Measurements from ENCODE around the gene CDYL2.

Gene CDYL2

GRCh38 chr16:80711406-80711805 is 93.0 kb downstream of the CDYL2 start:
- Histone ChIP-seq H3K4me3 (ENCODE audit: low read length in 2 of 2) (no peak overlapping the region), H3K4me1 (ENCODE audit: control insufficient read depth, insufficient read depth, low read length) (no peaks in the 10 kb centered on the region), H3K36me3 (ENCODE audit: control insufficient read depth in 2 of 2, insufficient read depth in 2 of 2, low read length in 2 of 2) (no peaks in the 10 kb centered on the region), H3K27ac (ENCODE audit: low read length) (no peak overlapping the region), H3K27me3 (ENCODE audit: control insufficient read depth in 1 of 2, insufficient read depth in 2 of 2, low read length in 2 of 2) (no peaks in the 10 kb centered on the region), H3K9ac (ENCODE audit: low read length in 2 of 2) (no peak overlapping the region), H3K9me3 (ENCODE audit: control insufficient read depth in 2 of 2, low read length in 2 of 2) (peaks cover 10 to 13% of the 10 kb centered on the region in 2 donors)

- Histone ChIP-seq H3K4me1 (ENCODE audit: control insufficient read depth, insufficient read depth, low read length) (no peaks in the 10 kb centered on the region), H3K9me3 (ENCODE audit: control insufficient read depth in 2 of 2, low read length in 2 of 2) (peaks cover 10 to 13% of the 10 kb centered on the region in 2 donors), H3K4me3 (ENCODE audit: low read length in 2 of 2) (no peak overlapping the region), H3K27ac (ENCODE audit: low read length) (no peak overlapping the region), H3K27me3 (ENCODE audit: control insufficient read depth in 1 of 2, insufficient read depth in 2 of 2, low read length in 2 of 2) (no peaks in the 10 kb centered on the region), H3K36me3 (ENCODE audit: control insufficient read depth in 2 of 2, insufficient read depth in 2 of 2, low read length in 2 of 2) (no peaks in the 10 kb centered on the region), H3K9ac (ENCODE audit: low read length in 2 of 2) (no peak overlapping the region)
These were observed 93.5 kb downstream of the CDYL2 start for GRCh38 chr16:80710918-80711317.

- H3K27me3 ChIP-seq (ENCODE audit: control insufficient read depth in 1 of 2, insufficient read depth in 2 of 2, low read length in 2 of 2): no peaks in the 10 kb centered on the region
- H3K9me3 ChIP-seq (ENCODE audit: control insufficient read depth in 2 of 2, low read length in 2 of 2): peaks cover 8 to 14% of the 10 kb centered on the region in 2 donors
- no peaks in the 10 kb centered on the region for H3K36me3 ChIP-seq (ENCODE audit: control insufficient read depth in 2 of 2, insufficient read depth in 2 of 2, low read length in 2 of 2)
- no peak overlapping the region for H3K27ac ChIP-seq (ENCODE audit: low read length)
- no peak overlapping the region for H3K9ac ChIP-seq (ENCODE audit: low read length in 2 of 2)
- H3K4me3 ChIP-seq (ENCODE audit: low read length in 2 of 2): no peak overlapping the region
- no peaks in the 10 kb centered on the region for H3K4me1 ChIP-seq (ENCODE audit: control insufficient read depth, insufficient read depth, low read length)
These were observed 95.6 kb downstream of the CDYL2 start for GRCh38 chr16:80708823-80709222.

- Histone ChIP-seq H3K27me3 (ENCODE audit: control insufficient read depth in 1 of 2, insufficient read depth in 2 of 2, low read length in 2 of 2) (no peaks in the 10 kb centered on the region), H3K4me3 (ENCODE audit: low read length in 2 of 2) (no peak overlapping the region), H3K4me1 (ENCODE audit: control insufficient read depth, insufficient read depth, low read length) (no peaks in the 10 kb centered on the region), H3K36me3 (ENCODE audit: control insufficient read depth in 2 of 2, insufficient read depth in 2 of 2, low read length in 2 of 2) (no peaks in the 10 kb centered on the region), H3K9me3 (ENCODE audit: control insufficient read depth in 2 of 2, low read length in 2 of 2) (peaks cover 2 to 5% of the 10 kb centered on the region in 2 donors), H3K27ac (ENCODE audit: low read length) (no peak overlapping the region), H3K9ac (ENCODE audit: low read length in 2 of 2) (no peak overlapping the region)
These were observed 96.7 kb downstream of the CDYL2 start for GRCh38 chr16:80707686-80708085.

GRCh38 chr16:80705596-80705995 is 98.8 kb downstream of the CDYL2 start:
- H3K9ac ChIP-seq (ENCODE audit: low read length in 2 of 2): no peak overlapping the region
- H3K36me3 ChIP-seq (ENCODE audit: control insufficient read depth in 2 of 2, insufficient read depth in 2 of 2, low read length in 2 of 2): no peaks in the 10 kb centered on the region
- H3K9me3 ChIP-seq (ENCODE audit: control insufficient read depth in 2 of 2, low read length in 2 of 2): peaks cover 2 to 5% of the 10 kb centered on the region in 2 donors
- H3K27me3 ChIP-seq (ENCODE audit: control insufficient read depth in 1 of 2, insufficient read depth in 2 of 2, low read length in 2 of 2): no peaks in the 10 kb centered on the region
- no peak overlapping the region for H3K27ac ChIP-seq (ENCODE audit: low read length)
- no peak overlapping the region for H3K4me3 ChIP-seq (ENCODE audit: low read length in 2 of 2)
- no peaks in the 10 kb centered on the region for H3K4me1 ChIP-seq (ENCODE audit: control insufficient read depth, insufficient read depth, low read length)

GRCh38 chr16:80704751-80705505 is 99.5 kb downstream of the CDYL2 start:
- no peak overlapping the region for H3K27ac ChIP-seq (ENCODE audit: low read length)

GRCh38 chr16:80703131-80704071 is 101.0 kb downstream of the CDYL2 start:
- Histone ChIP-seq H3K27ac (ENCODE audit: low read length) (no peak overlapping the region), H3K9ac (ENCODE audit: low read length in 2 of 2) (no peak overlapping the region), H3K36me3 (ENCODE audit: control insufficient read depth in 2 of 2, insufficient read depth in 2 of 2, low read length in 2 of 2) (no peaks in the 10 kb centered on the region), H3K27me3 (ENCODE audit: control insufficient read depth in 1 of 2, insufficient read depth in 2 of 2, low read length in 2 of 2) (no peaks in the 10 kb centered on the region), H3K4me3 (ENCODE audit: low read length in 2 of 2) (no peak overlapping the region), H3K9me3 (ENCODE audit: control insufficient read depth in 2 of 2, low read length in 2 of 2) (peaks cover 1 to 7% of the 10 kb centered on the region in 2 donors), H3K4me1 (ENCODE audit: control insufficient read depth, insufficient read depth, low read length) (no peaks in the 10 kb centered on the region)

More at GRCh38 chr16:80704751-80705505, 99.5 kb downstream of the CDYL2 start:
- H3K4me1 ChIP-seq (ENCODE audit: control insufficient read depth, insufficient read depth, low read length): no peaks in the 10 kb centered on the region
- H3K36me3 ChIP-seq (ENCODE audit: control insufficient read depth in 2 of 2, insufficient read depth in 2 of 2, low read length in 2 of 2): no peaks in the 10 kb centered on the region
- H3K4me3 ChIP-seq (ENCODE audit: low read length in 2 of 2): no peak overlapping the region
- no peak overlapping the region for H3K9ac ChIP-seq (ENCODE audit: low read length in 2 of 2)
- H3K9me3 ChIP-seq (ENCODE audit: control insufficient read depth in 2 of 2, low read length in 2 of 2): peaks cover 2 to 5% of the 10 kb centered on the region in 2 donors
- H3K27me3 ChIP-seq (ENCODE audit: control insufficient read depth in 1 of 2, insufficient read depth in 2 of 2, low read length in 2 of 2): no peaks in the 10 kb centered on the region

- Histone ChIP-seq H3K9ac (ENCODE audit: low read length in 2 of 2) (no peak overlapping the region), H3K36me3 (ENCODE audit: control insufficient read depth in 2 of 2, insufficient read depth in 2 of 2, low read length in 2 of 2) (no peaks in the 10 kb centered on the region), H3K9me3 (ENCODE audit: control insufficient read depth in 2 of 2, low read length in 2 of 2) (peaks cover 0 to 10% of the 10 kb centered on the region in 2 donors), H3K4me1 (ENCODE audit: control insufficient read depth, insufficient read depth, low read length) (no peaks in the 10 kb centered on the region), H3K27me3 (ENCODE audit: control insufficient read depth in 1 of 2, insufficient read depth in 2 of 2, low read length in 2 of 2) (no peaks in the 10 kb centered on the region), H3K27ac (ENCODE audit: low read length) (no peak overlapping the region), H3K4me3 (ENCODE audit: low read length in 2 of 2) (no peak overlapping the region)
These were observed 101.7 kb downstream of the CDYL2 start for GRCh38 chr16:80702696-80703095.

GRCh38 chr16:80700558-80700957 is 103.8 kb downstream of the CDYL2 start:
- H3K27me3 ChIP-seq (ENCODE audit: control insufficient read depth in 1 of 2, insufficient read depth in 2 of 2, low read length in 2 of 2): no peaks in the 10 kb centered on the region
- no peak overlapping the region for H3K9ac ChIP-seq (ENCODE audit: low read length in 2 of 2)
- H3K36me3 ChIP-seq (ENCODE audit: control insufficient read depth in 2 of 2, insufficient read depth in 2 of 2, low read length in 2 of 2): no peaks in the 10 kb centered on the region
- H3K4me3 ChIP-seq (ENCODE audit: low read length in 2 of 2): no peak overlapping the region
- H3K27ac ChIP-seq (ENCODE audit: low read length): no peak overlapping the region
- no peaks in the 10 kb centered on the region for H3K4me1 ChIP-seq (ENCODE audit: control insufficient read depth, insufficient read depth, low read length)
- peaks cover 0 to 10% of the 10 kb centered on the region in 2 donors for H3K9me3 ChIP-seq (ENCODE audit: control insufficient read depth in 2 of 2, low read length in 2 of 2)

- no peak overlapping the region for H3K27ac ChIP-seq (ENCODE audit: low read length)
- peaks cover 0 to 5% of the 10 kb centered on the region in 2 donors for H3K9me3 ChIP-seq (ENCODE audit: control insufficient read depth in 2 of 2, low read length in 2 of 2)
- no peaks in the 10 kb centered on the region for H3K36me3 ChIP-seq (ENCODE audit: control insufficient read depth in 2 of 2, insufficient read depth in 2 of 2, low read length in 2 of 2)
- no peak overlapping the region for H3K4me3 ChIP-seq (ENCODE audit: low read length in 2 of 2)
- H3K9ac ChIP-seq (ENCODE audit: low read length in 2 of 2): no peak overlapping the region
- H3K27me3 ChIP-seq (ENCODE audit: control insufficient read depth in 1 of 2, insufficient read depth in 2 of 2, low read length in 2 of 2): no peaks in the 10 kb centered on the region
- no peaks in the 10 kb centered on the region for H3K4me1 ChIP-seq (ENCODE audit: control insufficient read depth, insufficient read depth, low read length)
These were observed 109.4 kb downstream of the CDYL2 start for GRCh38 chr16:80695020-80695419.
